ENCODE data around the gene KDM2B.
"Not testable (repeated sequence)": the region's sequence is repeated elsewhere in the genome, so short reads cannot be mapped to it uniquely, and the experiment has no call there.

Gene KDM2B

DNA sequence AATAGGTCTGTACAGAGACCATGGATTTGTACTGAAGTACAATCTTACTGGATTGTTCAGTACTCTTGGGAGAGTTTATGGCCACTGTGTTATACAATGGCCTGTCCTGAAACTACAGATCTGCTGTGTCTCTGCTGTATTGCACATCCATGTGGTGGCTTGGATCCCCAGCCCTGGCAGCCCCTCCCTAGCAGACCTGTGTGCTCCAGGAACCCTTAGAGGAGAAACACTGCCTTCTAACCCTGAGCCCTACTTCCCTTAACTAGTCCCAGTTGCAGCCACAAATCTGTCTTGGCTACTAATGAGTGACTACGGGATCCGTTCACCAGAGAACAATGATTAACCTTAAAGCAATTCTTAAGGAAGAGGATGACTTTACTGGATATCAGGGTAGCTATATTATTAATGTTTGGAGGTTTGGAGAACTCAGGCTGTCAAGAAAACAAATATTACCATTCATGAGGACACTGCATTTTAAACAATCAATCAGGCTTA is 153.2 kb downstream of the KDM2B start:
- DNase-seq (ENCODE audit: low spot score), result no peak

- no peak for DNase-seq (ENCODE audit: low spot score)
Measured at GRCh38 chr12:121424624-121424975, 156.2 kb downstream of the KDM2B start.

GRCh38 chr12:121423682-121424623 is 156.9 kb downstream of the KDM2B start:
- DNase-seq (ENCODE audit: low spot score), result no peak

DNA sequence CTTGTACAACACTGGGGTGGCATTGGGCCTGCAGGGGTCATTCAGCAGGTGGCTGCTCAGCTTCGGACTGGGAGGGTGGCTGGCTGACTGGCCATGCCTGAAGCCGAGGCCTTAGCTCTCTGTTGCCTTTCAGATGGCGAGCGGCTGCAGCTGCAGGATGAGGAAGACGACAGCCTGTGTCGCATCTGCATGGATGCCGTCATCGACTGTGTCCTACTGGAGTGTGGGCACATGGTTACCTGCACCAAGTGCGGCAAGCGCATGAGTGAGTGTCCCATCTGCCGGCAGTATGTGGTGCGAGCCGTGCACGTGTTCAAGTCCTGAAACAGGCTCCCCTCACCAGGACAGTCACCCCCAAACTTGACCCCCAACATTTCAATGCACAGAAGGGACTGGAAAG is 157.6 kb downstream of the KDM2B start:
- DNase-seq (ENCODE audit: low spot score), result no peak

- DNase-seq (ENCODE audit: low spot score), result no peak
Measured at GRCh38 chr12:121420109-121420508, 160.7 kb downstream of the KDM2B start.

DNA sequence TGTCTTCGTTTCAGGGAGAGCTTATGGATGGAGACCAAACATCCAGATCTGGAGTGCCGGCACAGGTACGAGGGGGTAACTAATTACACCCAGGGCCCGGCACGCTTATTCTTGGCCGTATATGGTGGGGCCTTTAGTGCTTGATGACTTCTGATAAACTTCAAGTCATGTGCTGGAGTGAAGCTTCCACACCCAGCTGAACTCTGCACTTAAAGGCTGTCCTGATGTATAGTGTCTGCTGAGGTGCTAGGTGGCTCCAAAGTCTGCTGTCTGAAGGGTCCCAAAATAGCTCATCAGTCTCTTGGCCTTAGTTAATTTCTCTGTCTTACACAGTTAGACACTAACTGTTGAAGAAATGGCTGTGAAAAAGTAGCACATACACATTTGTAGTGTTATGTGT is 163.0 kb downstream of the KDM2B start:
- DNase-seq (ENCODE audit: low spot score), result no peak

GRCh38 chr12:121413917-121414316 is 166.9 kb downstream of the KDM2B start:
- no peak for DNase-seq (ENCODE audit: low spot score)

DNA sequence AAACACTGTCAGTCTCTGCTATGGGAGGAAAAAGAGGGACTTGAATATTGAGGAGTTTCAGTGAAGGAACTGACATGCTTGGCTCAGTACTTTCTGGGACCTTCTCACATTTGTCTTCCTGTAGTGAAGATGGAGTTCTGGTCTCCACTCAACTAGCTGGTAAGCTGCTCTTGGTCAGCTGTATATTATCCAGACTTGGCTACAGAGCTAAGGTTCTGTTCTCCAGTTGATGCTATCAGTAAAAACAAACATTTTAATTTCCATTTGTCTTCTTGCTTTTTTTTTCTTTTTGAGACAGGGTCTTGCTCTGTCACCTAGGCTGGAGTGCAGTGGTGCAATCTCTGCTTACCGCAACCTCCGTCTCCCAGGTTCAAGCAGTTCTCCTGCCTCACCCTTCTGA is 175.6 kb downstream of the KDM2B start:
- no peak for DNase-seq (ENCODE audit: low spot score)

DNA sequence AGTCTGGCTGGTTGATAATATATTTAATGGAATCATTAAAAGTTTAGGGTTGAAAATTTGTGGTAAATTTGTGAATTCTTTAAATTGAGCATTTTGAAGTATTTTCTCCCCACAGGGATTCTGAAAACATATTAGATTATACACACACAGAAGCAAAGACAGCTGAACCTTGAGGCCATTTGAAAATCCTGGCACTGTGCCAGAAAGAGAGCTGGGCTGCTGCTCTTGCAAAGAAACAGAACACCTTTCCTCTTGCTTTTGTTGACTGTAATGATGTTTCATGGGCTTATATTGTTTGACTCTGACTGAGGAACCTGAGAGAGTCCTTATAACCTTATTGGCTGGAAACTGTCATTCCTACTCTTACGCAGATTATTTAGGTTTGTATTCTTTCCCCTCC is 176.1 kb downstream of the KDM2B start:
- DNase-seq (ENCODE audit: low spot score), result no peak

- no peak for DNase-seq (ENCODE audit: low spot score)
Measured at GRCh38 chr12:121403721-121404120, 177.1 kb downstream of the KDM2B start.

- peak; percentile 21 for DNase-seq (ENCODE audit: low spot score)
Measured at GRCh38 chr12:121400332-121401139, 180.3 kb downstream of the KDM2B start.

GRCh38 chr12:121399391-121400331 is 181.2 kb downstream of the KDM2B start, which contains the start of gene RNF34:
TSS of gene RNF34 (plus strand) at chr12:121400118. CDS start at chr12:121400213, 95 bp downstream.
- peak; percentile 98 for DNase-seq (ENCODE audit: low spot score)

DNA sequence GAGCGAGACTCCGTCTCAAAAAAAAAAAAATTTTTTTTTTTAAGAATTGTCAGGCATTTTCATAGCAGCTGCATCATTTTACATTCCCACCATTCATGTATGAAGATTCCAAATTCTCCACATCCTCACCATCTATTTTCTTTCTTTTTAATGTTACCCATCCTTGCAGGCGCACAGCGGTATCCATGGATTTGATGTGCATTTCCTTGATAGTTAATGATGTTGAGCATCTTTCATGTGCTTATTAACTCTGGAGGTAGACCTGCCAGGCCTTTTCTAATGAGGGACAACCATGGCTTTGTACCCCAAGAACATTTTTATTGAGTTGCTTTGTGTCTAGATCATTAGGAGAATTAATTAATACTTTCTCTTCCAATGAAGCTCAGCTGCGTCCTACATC is 182.5 kb downstream of the KDM2B start:
- DNase-seq (ENCODE audit: low spot score), result no peak

DNA sequence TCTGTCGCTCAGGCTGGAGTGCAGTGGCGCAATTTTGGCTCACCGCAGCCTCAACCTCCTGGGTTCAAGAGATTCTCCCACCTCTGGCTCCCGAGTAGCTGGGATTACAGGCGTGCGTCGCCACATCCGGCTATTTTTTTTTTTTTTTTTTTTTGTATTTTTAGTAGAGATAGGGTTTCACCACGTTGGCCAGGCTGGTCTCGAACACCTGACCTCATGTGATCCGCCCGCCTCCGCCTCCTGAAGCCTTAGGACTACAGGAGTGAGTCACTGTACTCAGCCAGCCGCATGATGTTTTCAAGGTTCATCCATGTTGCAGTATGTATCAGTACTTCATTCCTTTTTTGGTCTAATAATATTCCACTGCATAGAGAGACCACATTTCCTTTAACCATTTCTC is 183.3 kb downstream of the KDM2B start:
- no peak for DNase-seq (ENCODE audit: low spot score)

DNA sequence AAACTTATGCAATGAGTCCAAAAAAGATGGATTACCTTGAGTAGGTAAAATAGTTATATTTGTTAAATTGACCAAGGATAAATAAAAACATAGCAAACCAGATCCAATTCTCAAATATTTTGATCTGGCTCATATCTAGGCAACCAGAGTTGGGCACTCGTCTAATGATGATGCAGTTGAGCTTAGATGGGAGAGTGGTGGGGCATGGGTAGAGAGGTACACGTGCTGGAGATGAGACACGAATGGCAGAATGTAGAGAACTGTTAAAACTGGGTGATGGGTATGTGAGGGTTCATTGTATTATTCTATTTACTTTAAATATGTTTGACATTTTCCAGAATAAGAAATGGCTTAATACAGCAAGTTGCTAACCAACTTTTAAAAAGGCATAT is 188.5 kb downstream of the KDM2B start:
- no peak for DNase-seq (ENCODE audit: low spot score)

- no peak for DNase-seq (ENCODE audit: low spot score)
Measured at GRCh38 chr12:121391619-121392324, 189.1 kb downstream of the KDM2B start.

GRCh38 chr12:121390856-121391255 is 190.0 kb downstream of the KDM2B start:
- no peak for DNase-seq (ENCODE audit: low spot score)

GRCh38 chr12:121388421-121388981 is 192.3 kb downstream of the KDM2B start:
- DNase-seq (ENCODE audit: low spot score), result peak; percentile 84

DNA sequence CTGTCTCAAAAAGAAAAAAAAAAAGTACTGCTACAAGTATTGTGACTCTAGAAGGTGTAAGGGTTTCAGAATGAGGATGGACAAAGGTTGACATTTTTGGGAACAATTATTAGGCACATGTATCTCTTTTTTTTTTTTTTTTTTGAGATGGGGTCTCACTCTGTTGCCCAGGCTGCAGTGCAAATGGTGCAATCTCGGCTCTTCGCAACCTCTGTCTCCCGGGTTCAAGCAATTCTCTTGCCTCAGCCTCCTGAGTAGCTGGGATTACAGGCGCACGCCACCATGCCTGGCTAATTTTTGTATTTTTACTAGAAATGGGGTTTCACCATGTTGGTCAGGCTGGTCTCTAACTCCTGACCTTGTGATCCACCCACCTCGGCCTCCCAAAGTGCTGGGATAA is 195.9 kb downstream of the KDM2B start:
- not testable (repeated sequence) for DNase-seq (ENCODE audit: low spot score)

DNA sequence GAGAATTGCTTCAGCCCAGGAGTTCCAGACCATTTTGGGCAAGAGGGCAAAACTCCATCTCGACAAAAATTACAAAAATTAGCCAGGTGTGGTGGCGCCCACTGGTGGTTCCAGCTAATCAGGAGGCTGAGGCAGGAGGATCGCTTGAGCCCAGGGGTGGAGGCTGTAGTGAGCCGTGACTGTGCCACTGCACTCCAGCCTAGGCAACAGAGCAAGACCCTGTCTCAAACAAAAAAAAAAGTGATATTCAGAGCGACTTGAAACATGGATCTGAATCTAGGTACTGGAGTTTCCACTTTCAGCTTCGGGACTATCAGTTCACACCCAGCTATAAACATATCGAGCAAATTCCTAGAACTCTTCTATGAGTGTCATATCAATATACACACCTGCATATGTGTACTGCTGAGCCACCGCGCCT is 197.2 kb downstream of the KDM2B start:
- DNase-seq (ENCODE audit: low spot score), result no peak

DNA sequence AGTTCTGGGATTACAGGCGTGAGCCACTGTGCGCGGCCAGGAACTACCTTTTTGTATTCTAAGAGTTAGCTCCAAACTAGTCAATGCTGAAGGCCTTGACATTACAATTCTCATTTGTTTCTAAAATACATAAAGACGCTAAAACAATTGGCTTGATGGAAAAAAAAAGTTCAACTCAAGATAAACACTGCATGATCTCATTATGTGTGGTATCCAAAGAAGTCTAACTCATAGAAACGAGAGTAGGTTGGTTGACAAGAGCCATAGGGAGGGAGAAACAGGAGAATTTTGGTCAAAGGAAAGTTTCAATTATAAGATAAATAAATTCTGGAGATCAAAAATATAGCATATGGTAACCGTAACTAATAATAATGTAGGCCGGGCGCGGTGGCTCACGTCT is 200.9 kb downstream of the KDM2B start:
- no peak for DNase-seq (ENCODE audit: low spot score)

All from kidney capillary endothelial cell (primary cell).